ENCODE measurements around the gene CEP250. TPM values are rescaled to one million over a fixed set of nuclear protein-coding genes. Genes with fewer than 3 reads are reported as not detected.
"Not testable (repeated sequence)": the region's sequence is repeated elsewhere in the genome, so short reads cannot be mapped to it uniquely, and the experiment has no call there.

Gene CEP250
- total and polyA plus RNA-seq, 5 donors = 11.0 to 22.0 (median 17.9) TPM

DNA sequence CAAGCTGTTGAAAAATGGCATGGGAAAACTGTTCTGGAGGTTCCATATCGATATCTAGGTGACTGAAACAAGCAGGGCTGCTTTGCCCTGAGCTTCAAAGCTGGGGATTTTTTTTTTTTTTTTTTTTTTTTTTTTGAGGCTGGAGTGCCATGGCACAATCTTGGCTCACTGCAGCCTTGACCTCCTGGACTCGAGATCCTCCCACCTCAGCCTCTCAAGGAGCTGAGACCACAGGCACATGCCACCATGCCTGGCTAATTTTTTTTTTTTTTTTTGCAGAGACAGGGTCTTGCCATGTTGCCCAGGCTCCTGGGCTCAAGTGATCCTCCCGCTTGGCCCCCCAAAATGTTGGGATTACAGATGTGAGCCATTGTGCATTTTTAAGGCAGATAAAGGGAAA lies 97.5 kb downstream of the CEP250 start:
- Histone ChIP-seq H3K9me3 (ENCODE audit: control insufficient read depth, low read length) (no peaks in the 10 kb centered on the region), H3K4me1 (ENCODE audit: control insufficient read depth, insufficient read depth, low read length) (no peaks in the 10 kb centered on the region), H3K27me3 (ENCODE audit: control insufficient read depth, insufficient read depth) (no peaks in the 10 kb centered on the region), H3K27ac (ENCODE audit: low read length) (no peak overlapping the region), H3K4me3 (ENCODE audit: low read length) (no peak overlapping the region)
- intact Hi-C loops (cut with DNase I) = no loop called here
- WGBS = 94% methylated on average over 3 of the region's 3 CpGs
- DNase-seq = no peak
- no peak for ATAC-seq

DNA sequence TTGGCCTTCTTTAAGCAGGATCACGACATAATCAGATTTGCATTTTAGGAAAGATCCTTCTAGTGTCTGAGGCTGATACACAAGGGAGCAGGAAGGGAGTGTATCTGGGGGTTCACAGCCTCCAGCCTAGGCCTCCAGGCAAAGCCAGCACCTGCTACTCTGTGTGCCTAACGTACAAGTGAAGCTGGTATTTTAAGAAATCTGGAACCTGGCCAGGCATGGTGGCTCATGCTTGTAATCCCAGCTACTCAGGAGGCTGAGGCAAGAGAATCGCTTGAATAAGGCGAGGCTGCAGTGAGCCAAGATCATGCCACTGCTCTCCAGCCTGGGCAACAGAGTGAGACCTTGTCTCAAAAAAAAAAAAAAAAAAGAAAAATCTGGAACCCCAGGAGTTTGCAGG lies 100.1 kb downstream of the CEP250 start:
- DNase-seq; H3K4me3 ChIP-seq (ENCODE audit: low read length); H3K27ac ChIP-seq (ENCODE audit: low read length); ATAC-seq; intact Hi-C loops (cut with DNase I); H3K27me3 ChIP-seq (ENCODE audit: control insufficient read depth, insufficient read depth); H3K4me1 ChIP-seq (ENCODE audit: control insufficient read depth, insufficient read depth, low read length); H3K9me3 ChIP-seq (ENCODE audit: control insufficient read depth, low read length): not testable (repeated sequence)
- WGBS = 75% methylated on average over 4 of the region's 4 CpGs

DNA sequence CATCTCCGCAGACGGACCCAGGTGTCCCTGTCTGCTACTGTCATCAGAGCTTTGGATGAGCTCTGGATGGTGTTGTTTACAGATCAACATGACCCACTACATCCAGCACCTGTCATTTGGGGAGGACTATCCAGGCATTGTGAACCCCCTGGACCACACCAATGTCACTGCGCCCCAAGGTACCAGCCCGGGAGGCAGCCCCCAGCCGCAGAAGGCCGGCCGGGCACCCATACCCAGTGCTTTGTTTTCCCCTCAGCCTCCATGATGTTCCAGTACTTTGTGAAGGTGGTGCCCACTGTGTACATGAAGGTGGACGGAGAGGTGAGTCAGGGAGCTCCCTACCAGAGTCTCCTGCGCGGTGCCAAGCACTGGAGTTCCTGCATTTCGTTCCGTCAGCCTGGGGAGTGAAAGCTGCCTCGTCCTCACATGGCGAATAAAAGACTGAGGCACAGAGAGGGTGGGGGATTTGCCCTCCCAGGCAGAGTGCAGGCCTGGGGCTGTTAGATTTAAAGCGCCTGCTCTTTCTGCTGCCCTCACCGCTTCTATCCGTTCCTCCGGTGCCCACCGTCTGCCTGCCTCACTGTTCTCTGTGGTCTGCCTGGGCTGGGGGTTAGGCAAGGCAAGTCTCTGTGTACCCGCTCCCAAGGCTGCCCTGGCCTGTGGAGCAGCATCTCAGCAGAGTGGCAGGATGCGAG lies 100.7 kb downstream of the CEP250 start:
- no peak overlapping the region for H3K27ac ChIP-seq (ENCODE audit: low read length)
- 95% methylated on average over 21 of the region's 21 CpGs for WGBS
- H3K4me3 ChIP-seq (ENCODE audit: low read length) = no peak overlapping the region
- no peaks in the 10 kb centered on the region for H3K27me3 ChIP-seq (ENCODE audit: control insufficient read depth, insufficient read depth)
- no peaks in the 10 kb centered on the region for H3K9me3 ChIP-seq (ENCODE audit: control insufficient read depth, low read length)
- DNase-seq (no peak), ATAC-seq (no peak)
- intact Hi-C loops (cut with DNase I) = no loop called here
- H3K4me1 ChIP-seq (ENCODE audit: control insufficient read depth, insufficient read depth, low read length) = no peaks in the 10 kb centered on the region

DNA sequence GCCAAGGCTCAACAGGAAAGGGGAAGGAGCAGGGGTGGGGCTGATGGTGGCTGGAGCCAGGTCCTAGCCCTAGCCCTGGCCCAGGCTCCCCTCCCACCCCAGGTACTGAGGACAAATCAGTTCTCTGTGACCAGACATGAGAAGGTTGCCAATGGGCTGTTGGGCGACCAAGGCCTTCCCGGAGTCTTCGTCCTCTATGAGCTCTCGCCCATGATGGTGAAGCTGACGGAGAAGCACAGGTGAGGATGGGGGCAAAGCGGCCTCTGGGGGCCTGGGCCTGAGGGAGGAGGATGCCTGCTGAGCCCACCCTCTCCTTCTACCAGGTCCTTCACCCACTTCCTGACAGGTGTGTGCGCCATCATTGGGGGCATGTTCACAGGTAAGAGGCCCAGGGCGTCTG lies 101.5 kb downstream of the CEP250 start:
- no peak overlapping the region for H3K27ac ChIP-seq (ENCODE audit: low read length)
- whole genome bisulfite sequencing = 97% methylated on average over 8 of the region's 8 CpGs
- no peaks in the 10 kb centered on the region for H3K9me3 ChIP-seq (ENCODE audit: control insufficient read depth, low read length)
- H3K27me3 ChIP-seq (ENCODE audit: control insufficient read depth, insufficient read depth) = no peaks in the 10 kb centered on the region
- DNase-seq = no peak
- intact Hi-C loops (cut with DNase I) = no loop called here
- no peaks in the 10 kb centered on the region for H3K4me1 ChIP-seq (ENCODE audit: control insufficient read depth, insufficient read depth, low read length)
- H3K4me3 ChIP-seq (ENCODE audit: low read length) = no peak overlapping the region
- no peak for ATAC-seq

DNA sequence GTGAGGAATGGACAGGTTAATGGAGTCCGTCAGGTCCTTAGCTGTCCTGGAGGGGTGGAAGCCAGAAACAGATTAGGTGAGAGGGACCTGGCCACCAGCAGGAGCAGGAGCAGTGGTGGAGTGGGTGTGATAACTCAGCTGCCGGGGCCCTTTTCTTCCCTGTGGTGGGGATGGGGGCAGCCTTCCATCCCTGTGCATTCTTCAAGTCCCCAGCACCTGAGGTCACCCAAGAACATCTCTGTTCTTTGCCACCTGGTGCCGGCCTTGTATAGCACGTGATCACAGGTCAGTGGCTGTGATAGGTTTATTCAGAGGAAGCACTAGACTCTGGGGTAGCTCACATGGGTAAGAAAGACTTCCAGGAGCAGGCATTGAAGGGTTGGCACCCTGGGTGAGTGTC lies 103.1 kb downstream of the CEP250 start:
- no peak overlapping the region for H3K4me3 ChIP-seq (ENCODE audit: low read length)
- no peaks in the 10 kb centered on the region for H3K4me1 ChIP-seq (ENCODE audit: control insufficient read depth, insufficient read depth, low read length)
- ATAC-seq (no peak), DNase-seq (no peak)
- no peaks in the 10 kb centered on the region for H3K27me3 ChIP-seq (ENCODE audit: control insufficient read depth, insufficient read depth)
- 87% methylated on average over 4 of the region's 4 CpGs for WGBS
- H3K27ac ChIP-seq (ENCODE audit: low read length) = no peak overlapping the region
- no peaks in the 10 kb centered on the region for H3K9me3 ChIP-seq (ENCODE audit: control insufficient read depth, low read length)
- intact Hi-C loops (cut with DNase I) = no loop called here

DNA sequence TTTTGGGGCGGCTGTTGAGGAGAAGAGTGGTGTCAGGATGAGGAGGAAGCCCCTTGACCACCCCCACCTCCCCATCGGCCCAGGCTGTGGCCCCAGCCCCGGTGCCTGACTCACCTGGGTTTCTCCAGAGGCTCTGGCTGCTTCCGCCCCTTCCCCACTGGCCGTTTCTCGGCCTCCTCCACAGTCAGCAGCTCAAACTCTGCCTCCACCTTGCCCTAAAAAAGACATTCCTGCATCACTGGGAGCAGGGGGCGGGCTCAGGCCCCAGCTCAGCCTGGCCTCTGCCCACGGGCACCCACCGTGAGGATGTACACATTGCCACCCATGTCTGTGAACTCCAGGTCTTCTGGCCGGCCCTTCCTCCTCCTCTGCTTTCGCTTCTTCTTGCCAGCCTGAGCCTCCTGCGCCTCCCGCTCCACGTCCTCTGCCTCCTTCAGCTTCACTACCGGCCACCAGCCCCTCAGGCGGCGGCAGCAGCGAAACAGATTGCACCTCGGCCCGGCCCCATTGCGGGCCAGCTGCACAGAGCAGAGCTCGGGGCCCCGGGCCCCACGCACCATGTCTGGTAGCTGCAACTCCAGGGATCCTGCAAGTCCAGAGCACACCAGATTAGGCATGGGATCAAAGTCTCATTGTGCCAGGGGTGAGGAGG lies 103.8 kb downstream of the CEP250 start:
- H3K4me1 ChIP-seq (ENCODE audit: control insufficient read depth, insufficient read depth, low read length) = no peaks in the 10 kb centered on the region
- 90% methylated on average over 24 of the region's 24 CpGs for WGBS
- intact Hi-C loops (cut with DNase I) = no loop called here
- no peaks in the 10 kb centered on the region for H3K9me3 ChIP-seq (ENCODE audit: control insufficient read depth, low read length)
- no peaks in the 10 kb centered on the region for H3K27me3 ChIP-seq (ENCODE audit: control insufficient read depth, insufficient read depth)
- no peak overlapping the region for H3K4me3 ChIP-seq (ENCODE audit: low read length)
- ATAC-seq = no peak
- H3K27ac ChIP-seq (ENCODE audit: low read length) = no peak overlapping the region
- DNase-seq = no peak

DNA sequence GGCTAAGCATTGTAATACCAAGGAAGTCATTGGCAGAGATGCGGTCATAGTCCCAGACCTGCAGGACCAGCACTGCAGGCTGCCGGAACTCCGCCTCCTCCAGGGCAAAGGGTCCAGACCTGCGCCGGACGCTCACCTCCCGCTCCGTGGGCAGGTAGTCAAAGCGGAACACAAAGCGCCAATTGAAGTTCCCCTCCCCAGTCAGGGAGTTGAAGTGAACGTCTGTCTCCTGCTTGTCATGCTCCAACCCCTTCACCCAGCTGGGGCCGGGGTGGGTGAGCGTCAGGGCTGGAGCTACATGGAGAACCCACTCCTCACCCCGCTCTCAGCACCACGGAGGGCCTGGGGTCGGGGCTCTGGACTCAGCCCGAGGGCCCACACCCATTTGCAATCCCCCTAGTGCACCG lies 104.7 kb downstream of the CEP250 start:
- H3K27me3 ChIP-seq (ENCODE audit: control insufficient read depth, insufficient read depth) = no peaks in the 10 kb centered on the region
- no peak for ATAC-seq
- H3K9me3 ChIP-seq (ENCODE audit: control insufficient read depth, low read length) = no peaks in the 10 kb centered on the region
- intact Hi-C loops (cut with DNase I) = no loop called here
- H3K4me1 ChIP-seq (ENCODE audit: control insufficient read depth, insufficient read depth, low read length) = no peaks in the 10 kb centered on the region
- no peak for DNase-seq
- no peak overlapping the region for H3K27ac ChIP-seq (ENCODE audit: low read length)
- no peak overlapping the region for H3K4me3 ChIP-seq (ENCODE audit: low read length)
- WGBS = 70% methylated on average over 18 of the region's 18 CpGs

DNA sequence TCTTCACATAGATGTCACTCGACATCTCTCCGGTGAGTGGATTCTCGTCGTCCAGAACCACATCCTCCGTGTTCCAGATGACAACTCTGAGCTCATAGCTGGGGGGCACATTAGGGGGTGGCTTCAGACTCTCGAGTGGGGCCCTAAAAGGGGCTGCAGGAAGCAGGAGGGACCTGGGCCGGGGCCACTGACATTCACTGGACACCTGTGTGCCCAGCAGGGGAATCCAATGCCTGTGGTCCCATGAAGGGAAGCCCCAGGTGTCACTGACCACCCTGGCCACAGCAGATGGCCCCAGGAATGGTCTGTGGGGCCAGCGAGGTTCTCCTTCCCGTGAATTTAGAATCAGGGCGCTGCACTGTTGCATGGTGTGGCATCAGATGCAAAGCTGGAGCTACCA lies 105.1 kb downstream of the CEP250 start:
- DNase-seq = no peak
- ATAC-seq = no peak
- 71% methylated on average over 10 of the region's 10 CpGs for WGBS
- intact Hi-C loops (cut with DNase I) = no loop called here
- Histone ChIP-seq H3K4me3 (ENCODE audit: low read length) (no peak overlapping the region), H3K27me3 (ENCODE audit: control insufficient read depth, insufficient read depth) (no peaks in the 10 kb centered on the region), H3K4me1 (ENCODE audit: control insufficient read depth, insufficient read depth, low read length) (no peaks in the 10 kb centered on the region), H3K27ac (ENCODE audit: low read length) (no peak overlapping the region), H3K9me3 (ENCODE audit: control insufficient read depth, low read length) (no peaks in the 10 kb centered on the region)

DNA sequence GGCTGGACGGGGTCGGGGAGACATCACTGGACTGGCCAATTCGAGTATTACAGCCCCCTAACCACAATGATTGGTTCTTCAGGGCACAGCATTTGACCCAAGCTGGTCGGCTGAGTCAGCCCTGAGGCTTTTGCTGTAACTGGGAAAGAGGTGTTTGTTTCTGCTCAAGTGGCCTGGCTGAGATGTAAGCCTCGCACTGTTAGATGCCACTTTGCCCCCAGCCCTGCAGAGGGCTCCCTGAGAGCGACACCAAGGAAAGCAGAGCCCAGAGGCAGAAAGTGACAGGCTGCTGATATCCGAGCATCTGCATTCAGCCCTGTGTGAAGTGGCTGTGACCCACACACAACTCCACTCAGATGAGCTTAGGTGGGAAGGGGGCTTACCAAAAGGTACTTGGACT lies 105.9 kb downstream of the CEP250 start:
- intact Hi-C loops (cut with DNase I) = no loop called here
- Histone ChIP-seq H3K9me3 (ENCODE audit: control insufficient read depth, low read length) (no peaks in the 10 kb centered on the region), H3K27ac (ENCODE audit: low read length) (no peak overlapping the region), H3K27me3 (ENCODE audit: control insufficient read depth, insufficient read depth) (no peaks in the 10 kb centered on the region), H3K4me1 (ENCODE audit: control insufficient read depth, insufficient read depth, low read length) (no peaks in the 10 kb centered on the region), H3K4me3 (ENCODE audit: low read length) (no peak overlapping the region)
- DNase-seq (no peak), ATAC-seq (peak; percentile 40 to 59)
- WGBS = 19% methylated on average over 7 of the region's 7 CpGs

DNA sequence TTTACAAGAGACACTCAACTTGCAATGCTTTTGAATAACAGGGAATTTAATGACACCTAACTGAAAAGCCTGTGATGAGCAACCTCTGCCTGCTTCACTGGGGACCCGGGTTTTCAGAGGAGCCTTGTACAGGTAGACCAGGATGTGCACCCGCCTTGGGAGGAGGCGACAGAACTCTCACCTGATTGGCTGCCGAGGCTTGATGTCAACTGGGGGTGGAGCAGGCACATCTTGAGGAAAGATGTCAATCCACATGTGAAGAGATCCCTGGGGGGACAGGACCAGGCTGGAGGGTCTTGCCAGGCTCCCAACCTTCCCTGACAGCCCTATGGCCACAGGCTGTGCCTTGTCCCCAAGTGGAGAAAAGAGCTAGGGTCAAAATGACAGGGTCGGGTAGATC lies 106.3 kb downstream of the CEP250 start:
- Histone ChIP-seq H3K4me1 (ENCODE audit: control insufficient read depth, insufficient read depth, low read length) (no peaks in the 10 kb centered on the region), H3K27me3 (ENCODE audit: control insufficient read depth, insufficient read depth) (no peaks in the 10 kb centered on the region), H3K27ac (ENCODE audit: low read length) (no peak overlapping the region), H3K4me3 (ENCODE audit: low read length) (no peak overlapping the region), H3K9me3 (ENCODE audit: control insufficient read depth, low read length) (no peaks in the 10 kb centered on the region)
- WGBS = 47% methylated on average over 5 of the region's 5 CpGs
- no peak for ATAC-seq
- intact Hi-C loops (cut with DNase I) = no loop called here
- DNase-seq = no peak

DNA sequence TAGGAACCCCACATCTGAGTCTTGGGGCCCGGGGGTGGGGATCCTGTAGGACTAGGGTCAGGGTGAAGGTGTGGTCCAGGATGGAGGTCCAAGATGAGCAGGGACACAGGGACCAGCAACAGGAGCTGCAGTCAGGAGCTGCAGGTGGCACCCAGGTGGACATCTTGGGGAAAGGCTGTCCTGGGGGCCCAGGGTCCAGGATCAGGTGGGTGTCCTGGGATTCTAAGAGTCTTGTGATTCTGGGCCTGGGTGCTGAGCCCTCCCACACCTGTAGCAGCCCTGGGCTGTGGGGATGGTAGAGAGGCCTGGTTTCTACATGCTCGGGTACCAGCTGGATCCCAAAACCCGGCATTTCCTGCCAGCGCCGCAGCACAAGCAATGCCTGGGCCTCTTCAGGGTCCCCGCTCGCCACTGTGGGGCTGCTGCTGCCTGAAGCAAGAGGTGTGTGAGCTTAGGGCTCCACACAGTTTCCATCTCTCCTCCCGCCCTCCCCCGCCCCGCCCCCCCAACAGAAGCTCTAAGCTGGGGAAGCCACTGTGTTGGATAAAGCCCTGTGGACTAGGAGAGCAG lies 107.2 kb downstream of the CEP250 start:
- no peak for DNase-seq
- no peak for ATAC-seq
- WGBS = 82% methylated on average over 10 of the region's 10 CpGs
- Histone ChIP-seq H3K27me3 (ENCODE audit: control insufficient read depth, insufficient read depth) (no peaks in the 10 kb centered on the region), H3K9me3 (ENCODE audit: control insufficient read depth, low read length) (no peaks in the 10 kb centered on the region), H3K4me1 (ENCODE audit: control insufficient read depth, insufficient read depth, low read length) (no peaks in the 10 kb centered on the region), H3K27ac (ENCODE audit: low read length) (no peak overlapping the region), H3K4me3 (ENCODE audit: low read length) (no peak overlapping the region)
- intact Hi-C loops (cut with DNase I) = no loop called here

Measured in right cardiac atrium (tissue), 5 donors.